Stimulated activated CD4-positive, alpha-beta T cell treated with anti-CD3 and anti-CD28 coated beads, Interleukin-1b, Interleukin-23, amount 100 ng/mL, for 24 hours (primary cell): Measurements from ENCODE around the gene ACOT8.
"Not testable (repeated sequence)": the region's sequence is repeated elsewhere in the genome, so short reads cannot be mapped to it uniquely, and the experiment has no call there.

Experiments
- DNase-seq, 4 experiments: peaks; one replicate each; pipeline ENCODE4 v3.0.0-alpha.2; 2020; ENCODE audit warnings: low read depth in 4 of 4, low spot score in 1 of 4

The ACOT8 gene

DNA sequence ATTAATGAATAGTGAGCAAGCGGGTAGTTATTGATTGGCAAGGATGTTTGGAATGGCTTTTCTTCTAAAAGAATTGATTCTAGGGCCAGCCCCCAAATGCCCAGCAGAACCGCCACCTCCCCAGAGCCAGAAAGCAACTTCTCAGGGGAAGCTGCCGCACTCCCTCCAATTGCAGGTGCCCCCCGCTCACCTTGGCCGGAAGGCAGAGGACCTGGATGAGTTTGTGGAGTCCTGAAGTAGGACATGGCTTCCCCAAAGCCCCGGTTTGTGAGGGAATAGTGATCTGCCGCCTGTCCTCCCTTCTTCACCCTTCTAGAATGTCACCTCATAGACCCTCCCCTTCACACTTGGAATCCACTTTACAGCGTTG is 30.1 kb upstream of the ACOT8 start, which contains the start of gene SPATA25:
Gene SPATA25 (minus strand): TSS at position 277 of the 370 bp plus-strand sequence. CDS start 32 bp downstream, at position 245.
- no peak for DNase-seq

DNA sequence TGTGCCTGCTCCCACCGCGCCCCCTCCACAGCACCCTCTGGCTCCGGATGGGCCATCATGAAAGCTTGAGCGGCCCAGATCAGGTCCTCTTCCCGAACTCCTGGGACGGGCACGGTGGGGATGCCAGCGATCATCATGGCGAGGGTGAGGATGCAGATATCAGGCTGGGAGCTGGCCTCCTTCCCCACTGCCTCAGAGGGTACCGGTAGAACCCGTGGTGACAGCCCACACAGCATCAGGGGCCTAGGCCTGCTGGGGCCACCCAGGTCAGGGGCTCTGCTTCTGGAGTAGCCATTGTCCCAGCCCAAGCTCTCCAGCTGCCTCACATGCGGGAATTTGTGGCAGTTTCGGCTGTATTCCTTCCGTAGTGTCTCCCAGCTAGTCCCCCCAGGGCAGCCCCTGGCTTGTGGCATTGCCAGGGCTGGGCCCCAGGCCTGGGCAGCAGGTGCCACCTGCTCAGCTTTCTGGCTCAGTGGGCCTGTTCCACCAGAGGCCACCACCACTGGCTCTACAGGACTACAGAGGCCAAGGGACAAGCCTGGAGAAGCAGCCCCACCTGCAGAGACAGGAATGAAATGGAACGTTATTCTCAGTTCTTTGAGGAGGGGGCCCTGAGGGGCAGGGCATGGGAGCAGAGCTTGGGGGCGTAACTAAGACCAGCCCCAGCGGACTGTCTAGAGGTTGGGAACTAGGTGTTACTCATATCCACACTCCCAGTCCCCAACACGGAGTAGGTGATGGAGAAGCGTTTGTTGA is 29.6 kb upstream of the ACOT8 start:
- DNase-seq: no peak

DNA sequence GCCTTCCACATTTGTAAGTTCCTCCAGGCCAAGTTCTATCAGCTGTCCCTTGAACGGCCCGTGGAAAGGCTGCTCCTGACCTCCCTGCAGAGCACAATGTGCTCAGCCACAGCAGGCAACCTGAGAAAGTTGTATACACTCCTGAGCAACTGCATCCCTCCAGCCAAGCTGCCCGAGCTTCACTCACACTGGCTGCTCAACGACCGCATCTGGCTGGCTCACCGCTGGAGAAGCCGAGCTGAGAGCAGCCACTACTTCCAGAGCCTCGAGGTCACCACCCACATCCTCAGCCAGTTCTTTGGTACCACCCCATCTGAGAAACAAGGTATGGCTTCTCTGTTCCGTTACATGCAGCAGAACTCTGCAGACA is 25.9 kb upstream of the ACOT8 start:
- no peak for DNase-seq

DNA sequence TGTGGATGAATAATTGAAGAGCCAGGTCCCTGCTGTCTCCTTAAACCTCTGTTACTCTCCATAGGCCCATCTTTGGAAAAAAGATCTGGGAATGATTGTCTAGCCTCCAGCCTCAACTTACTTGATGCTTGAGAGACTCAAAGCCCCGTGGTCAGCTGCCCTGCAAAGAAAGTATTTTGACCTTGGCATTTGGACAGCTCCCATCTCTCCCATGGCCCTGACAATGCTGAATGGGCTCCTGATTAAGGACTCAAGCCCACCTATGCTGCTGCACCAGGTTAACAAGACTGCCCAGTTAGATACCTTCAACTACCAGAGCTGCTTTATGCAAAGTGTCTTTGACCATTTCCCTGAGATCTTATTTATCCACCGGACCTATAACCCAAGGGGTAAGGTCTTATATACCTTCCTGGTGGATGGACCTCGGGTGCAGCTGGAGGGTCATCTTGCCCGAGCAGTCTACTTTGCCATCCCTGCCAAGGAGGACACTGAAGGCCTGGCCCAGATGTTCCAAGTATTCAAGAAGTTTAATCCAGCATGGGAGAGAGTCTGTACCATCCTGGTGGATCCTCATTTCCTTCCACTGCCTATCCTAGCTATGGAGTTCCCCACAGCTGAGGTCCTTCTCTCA is 25.4 kb upstream of the ACOT8 start:
- no peak for DNase-seq

DNA sequence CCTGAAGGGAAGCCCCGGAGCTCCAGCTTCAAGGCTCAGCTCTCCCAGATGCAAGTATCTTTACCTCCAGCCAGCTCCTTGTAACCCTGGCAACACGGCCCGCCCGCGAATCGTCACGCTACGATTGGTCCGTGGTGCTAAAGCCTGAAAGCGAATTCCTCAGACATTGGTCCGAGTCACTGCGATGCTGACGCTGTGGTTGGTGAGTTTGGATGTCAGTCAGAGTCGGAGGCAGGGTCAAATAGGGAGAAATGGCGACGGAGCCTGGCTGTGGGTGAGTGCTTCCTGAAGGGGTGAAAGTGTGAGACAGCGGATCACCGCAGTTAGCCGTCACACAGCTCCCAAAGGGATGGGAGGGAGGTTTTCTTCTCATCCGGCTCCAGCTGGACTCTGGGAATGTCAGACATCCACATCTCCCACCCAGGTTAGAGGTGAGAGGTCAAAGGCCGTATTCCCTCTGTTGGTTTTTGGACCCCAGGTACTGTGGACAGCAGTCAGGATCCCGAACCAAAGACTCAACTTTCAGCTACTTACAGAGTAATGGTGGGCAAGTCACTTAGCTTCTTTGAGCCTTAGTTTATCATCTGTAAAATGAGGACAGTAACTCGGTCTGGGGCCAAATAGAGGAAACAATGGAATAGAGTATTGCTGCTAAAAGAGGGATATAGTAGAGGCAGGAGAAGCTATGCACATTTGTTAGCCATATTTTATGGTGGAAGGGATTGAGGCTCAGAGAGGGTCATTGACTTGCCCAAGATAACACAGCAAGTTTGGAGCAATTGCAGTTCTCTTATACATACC is 24.0 kb upstream of the ACOT8 start, which contains the start of gene ZSWIM1:
Gene ZSWIM1 (plus strand): TSS at position 240 of the 801 bp plus-strand sequence. CDS start 1,366 bp downstream, outside the sequence.
- peak; percentile 96 to 97 (median 97) for DNase-seq

DNA sequence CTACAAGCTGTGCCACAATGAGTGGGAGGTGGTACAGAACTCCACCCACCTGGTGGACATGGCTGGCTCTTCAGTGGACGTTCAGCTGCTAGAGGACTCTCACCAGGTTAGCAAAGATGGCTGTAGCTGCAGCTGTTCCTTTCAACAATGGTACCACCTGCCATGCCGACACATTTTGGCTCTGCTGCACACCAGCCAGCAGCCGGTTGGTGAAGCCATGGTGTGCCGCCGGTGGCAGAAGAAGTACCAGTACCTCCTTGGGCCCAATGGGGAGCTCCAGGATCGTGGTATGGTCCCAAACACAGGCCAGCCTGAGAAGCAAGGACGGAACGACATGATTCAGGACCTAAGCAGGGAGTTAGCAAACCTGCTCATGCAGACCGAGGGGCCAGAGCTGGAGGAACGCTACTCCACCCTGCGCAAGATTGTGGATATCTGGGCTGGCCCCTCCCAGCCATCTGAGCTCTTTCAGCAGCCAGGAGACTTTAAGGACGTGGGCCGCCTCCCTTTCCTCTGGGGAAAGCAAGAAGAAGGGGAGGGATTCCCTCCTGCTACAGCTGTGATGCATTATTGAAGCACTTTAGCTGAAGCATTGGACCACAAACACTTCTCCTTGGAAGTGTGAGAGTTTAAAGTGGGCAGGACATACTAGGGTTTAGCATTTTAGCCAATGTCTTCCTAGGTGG is 21.0 kb upstream of the ACOT8 start:
- DNase-seq: no peak

DNA sequence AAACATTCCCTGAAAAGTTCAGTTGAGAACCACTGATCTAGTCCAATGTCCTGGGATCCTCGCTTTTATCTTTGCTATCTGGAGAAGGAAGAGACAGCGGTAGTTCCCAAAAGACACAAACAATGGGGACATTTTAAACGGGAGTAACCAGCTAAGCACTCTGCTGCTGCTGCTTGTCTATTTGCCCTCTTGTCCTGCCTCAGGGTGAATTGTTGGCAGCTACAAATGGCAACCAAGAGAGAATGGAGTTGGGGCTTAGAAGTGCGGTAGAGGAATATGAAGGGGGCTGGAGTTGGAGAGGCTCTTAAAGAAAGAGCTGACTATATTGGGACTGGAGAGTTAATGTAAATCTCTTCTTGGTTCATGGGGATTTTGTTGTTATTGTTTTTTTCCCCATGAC is 17.4 kb upstream of the ACOT8 start:
- no peak for DNase-seq

DNA sequence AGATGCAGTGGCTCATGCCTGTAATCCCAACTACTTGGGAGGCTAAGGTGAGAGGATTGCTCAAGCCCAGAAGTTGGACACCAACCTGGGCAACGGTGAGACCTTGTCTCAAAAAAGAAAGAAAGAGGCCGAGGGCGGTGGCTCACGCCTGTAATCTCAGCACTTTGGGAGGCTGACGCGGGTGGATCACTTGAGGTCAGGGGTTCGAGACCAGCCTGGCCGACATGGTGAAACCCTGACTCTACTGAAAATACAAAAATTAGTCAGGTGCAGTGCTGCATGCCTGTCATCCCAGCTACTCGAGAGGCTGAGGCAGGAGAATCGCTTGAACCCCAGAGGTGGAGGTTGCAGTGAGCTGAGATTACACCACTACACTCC is 16.9 kb upstream of the ACOT8 start:
- DNase-seq: not testable (repeated sequence)

DNA sequence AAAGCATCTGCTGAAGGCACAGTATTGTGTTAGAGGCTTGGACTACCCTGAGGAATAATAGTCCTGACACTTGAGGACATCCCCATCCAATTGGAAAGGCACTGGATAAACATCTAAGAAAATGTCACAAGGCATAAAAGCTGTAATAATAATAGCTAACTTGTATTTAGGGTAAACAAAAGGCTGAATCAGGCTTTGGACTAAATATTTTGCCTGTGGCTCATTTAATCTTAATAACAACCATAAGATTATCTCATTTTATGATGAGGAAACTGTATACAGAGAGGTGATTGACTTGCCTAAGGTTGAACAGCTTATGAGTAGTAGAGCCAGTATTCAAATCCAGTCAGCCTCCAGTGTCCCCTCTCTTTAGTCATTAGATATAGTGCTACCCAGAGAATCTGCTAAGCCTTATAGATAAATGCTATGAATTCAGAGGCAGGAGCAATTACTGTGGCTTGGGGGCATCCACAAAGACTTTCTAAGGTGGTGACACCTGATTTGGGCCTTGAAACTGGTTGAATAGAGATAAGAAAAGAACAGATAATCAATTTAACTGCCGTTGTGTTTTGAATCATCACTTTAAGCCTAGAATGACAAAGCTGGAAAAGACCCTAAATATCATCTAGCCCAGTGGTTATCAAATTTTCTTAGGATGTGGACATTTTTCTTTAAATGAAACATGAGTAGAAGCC is 16.4 kb upstream of the ACOT8 start:
- DNase-seq: no peak

DNA sequence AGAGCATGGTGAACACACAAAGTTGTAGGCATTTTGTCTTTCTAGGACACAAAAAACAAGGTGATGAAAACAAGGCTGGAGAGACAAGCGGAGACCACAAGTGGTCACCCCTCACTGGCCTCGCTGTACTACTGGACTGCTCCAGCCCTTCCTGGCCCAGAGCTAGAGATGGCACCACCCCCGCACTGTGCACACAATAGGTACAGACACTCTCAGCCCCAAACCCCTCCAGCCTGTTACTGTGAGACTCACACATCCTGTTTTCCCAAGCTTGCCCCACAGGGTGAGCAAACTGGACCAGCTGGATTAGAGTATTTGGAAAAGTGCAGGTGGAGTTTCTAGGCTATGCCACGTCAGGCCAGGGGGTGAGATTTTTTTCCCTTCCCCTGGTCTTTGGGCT is 15.4 kb upstream of the ACOT8 start:
- DNase-seq: no peak

DNA sequence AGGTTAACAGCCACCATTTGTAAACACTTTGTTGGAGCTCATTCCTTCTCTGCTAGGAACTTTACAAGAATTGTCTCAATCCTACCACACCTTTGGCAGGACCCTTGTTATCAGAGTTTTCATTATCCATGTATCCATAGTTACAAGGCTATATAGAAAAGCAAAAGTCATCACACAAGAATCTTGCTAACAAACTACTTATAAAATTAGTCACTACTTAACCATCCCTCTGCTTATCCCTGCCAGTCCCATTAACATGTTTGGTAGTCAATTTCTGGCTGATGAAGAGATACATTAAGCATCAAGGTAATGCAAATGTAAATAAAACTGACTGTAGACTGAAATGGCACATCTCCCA is 10.6 kb upstream of the ACOT8 start:
- DNase-seq: no peak

DNA sequence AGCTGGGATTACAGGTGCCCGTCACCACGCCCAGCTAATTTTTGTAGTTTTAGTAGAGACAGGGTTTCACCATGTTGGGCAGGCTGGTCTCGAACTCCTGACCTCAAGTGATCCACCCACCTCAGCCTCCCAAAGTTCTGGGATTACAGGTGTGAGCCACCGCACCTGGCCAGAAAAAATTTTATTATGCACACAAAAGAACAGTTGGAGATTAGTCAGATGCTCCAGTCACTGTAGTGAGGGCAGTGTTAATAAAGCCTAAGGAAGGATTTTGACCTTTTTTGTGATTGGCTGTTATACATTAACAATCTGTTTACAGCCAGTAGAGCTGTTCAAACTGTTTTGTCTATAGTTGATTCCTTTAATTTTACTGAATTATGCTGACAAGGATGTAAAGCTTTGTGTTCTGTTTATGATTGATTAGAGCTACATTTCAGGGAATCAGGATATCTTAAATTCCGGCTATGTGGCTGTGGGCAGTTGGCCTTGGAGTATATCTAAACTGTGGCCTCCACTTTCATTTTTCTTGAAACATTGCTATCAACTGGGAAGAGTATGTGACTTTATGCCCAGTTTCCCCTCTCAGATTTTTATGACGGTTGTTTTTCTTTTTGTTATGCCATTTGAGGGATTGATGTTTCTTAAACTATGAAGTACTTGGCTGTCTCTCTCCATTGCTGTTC is 10.1 kb upstream of the ACOT8 start:
- no peak for DNase-seq

DNA sequence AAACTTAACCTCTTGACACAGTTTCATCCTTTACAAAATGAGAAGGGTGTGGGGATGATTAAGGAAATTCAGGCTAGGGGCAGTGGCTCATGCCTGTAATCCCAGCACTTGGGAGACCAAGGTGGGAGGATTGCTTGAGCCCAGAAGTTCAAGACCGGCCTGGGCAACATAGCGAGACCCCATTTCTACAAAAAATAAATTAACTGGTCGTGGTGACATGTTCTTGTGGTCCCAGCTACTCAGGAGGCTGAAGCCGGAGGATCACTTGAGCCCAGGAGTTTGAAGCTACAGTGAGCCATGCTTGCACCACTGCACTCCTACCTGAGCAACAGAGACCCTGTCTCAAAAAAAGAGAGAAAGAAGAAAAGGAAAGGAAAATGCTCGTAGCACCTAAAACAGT is 9.3 kb upstream of the ACOT8 start:
- DNase-seq: no peak

DNA sequence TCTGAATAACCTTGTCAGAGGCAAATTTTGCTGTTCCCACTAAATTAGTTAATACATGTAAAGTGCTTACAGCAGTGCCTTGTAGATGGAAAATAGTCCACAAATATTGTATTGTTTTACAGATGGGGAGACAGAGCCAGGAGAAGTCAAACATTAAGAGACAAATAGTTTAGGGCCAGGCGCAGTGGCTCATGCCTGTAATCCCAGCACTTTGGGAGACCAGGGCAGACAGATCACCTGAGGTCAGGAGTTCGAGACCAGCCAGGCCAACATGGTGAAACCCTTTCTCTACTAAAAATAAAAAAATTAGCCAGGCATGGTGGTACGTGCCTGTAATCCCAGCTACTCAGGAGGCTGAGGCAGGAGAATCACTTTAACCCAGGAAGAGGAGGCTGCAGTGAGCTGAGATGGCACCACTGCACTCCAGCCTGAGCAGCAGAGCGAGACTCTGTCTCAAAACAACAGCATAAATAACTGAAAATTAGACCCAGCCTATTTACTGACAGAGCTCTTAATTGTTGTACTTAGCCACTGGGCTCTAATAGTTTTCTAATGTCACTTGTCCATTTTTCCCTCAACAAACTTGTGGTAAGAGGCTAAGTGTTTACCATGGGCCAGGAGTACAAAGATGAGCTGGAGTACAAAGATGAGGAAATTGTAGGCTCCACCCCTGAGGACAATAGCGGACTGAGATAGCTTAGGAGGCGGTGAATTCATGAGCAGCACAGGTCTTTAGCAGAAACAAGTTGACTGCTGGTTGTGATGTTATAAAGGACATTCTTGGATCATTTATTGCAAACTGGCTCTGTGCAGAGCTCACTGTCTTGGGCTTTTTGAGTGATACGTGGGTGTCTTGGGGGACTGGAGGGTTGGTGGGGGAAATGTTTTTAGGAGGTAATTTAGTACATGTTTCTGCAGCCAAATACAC is 6.6 kb upstream of the ACOT8 start:
- no peak for DNase-seq

DNA sequence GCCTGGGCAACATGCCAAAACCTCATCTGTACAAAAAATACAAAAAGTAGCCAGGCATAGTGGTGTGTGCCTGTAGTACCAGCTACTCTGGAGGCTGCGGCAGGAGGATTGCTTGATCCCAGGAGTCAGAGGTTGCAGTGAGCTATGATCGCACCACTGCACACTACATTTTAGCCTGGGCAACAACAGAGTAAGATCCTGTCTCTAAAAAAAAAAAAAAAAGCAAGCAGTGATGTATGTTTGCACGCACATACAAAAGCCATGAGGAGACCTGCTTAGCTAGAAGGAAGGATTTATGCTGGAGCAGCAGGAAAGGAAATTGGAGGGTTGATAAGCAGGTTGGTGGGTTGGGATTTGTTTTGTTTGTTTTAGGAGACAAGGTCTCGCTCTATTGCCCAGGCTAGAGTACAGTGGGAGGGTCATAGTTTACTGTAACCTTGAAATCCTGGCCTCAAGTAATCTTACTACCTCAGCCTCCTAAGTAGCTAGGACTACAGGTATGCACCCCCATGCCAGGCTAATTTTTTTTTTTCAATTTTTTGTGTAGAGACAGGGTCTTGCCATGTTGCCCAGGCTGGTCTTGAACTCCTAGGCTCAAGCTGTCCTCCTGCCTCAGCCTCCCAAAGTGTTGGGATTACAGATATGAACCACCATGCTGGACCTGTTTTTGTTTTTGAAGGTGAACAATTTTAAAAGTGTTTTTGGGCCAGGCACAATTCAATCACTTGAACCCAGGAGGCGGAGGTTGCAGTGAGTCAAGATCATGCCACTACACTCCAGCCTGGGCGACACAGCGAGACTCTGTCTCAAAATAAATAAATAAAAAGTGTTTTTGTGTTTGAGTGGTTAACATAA is 4.3 kb upstream of the ACOT8 start:
- DNase-seq: no peak

DNA sequence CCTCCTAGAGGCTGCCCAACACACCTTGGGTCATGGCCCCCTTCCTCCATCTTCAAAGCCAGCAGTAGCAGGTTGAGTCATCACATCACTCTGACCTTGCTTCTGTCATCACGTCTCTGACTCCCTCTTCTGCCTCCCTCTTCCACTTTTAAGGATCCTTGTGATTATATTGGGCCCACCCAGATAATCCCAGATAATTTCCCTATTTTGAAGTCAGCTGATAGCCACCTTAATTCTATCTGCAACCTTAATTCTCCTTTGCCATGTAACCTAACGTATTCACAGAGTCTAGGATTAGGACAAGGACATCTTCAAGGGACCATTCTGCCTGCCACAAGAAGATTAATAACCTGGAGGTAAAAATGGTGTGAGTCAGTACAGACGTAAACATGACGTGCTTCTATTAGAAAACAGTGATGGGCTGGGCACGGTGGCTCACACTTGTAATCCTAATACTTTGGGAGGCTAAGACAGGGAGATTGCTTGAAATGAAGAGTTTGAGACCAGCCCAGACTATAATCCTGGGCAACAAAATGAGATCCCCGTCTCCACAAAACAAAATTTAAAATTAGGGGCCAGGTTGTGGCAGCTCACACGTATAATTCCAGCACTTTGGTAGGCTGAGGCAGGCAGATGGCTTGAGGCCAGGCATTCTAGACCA is 3.5 kb upstream of the ACOT8 start:
- DNase-seq: no peak

DNA sequence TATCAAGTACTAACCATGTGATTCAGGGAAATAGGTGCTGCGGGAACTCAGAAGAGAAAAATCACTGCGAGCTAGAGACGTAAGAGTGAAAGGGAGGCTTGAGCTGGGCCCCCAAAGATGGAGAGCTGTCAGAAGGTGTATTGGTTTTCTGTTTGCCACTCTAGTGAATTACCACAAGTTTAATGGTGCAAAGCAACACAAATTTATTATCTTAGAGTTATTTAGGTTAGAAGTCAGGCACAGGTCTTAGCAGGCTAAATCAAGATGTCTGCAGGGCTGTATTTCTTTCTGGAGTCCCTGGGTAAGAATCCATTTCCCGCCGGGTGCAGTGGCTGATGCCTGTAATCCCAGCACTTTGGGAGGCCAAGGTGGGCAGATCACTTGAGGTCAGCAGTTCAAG is 2.7 kb upstream of the ACOT8 start:
- DNase-seq: no peak

DNA sequence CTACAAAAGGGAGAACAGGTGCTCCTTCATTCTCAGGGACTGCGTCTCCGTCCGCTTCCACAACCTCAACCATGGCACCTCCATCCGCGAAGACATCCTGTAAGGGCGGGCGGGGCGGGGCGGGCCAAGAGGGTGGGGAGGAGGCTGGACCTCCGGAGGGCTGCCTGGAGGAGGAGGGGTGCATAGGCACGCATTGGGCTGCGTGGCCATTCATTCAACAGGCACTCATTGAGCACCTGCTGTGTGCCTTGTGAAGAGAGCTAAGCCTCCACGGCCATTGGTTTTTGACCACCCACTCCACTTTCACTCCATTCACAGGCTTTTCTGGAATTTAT is 657 bp upstream of the ACOT8 start:
- no peak for DNase-seq
